NCI-H446 (cell line): Measurements from ENCODE around the gene ABCA8.
A peak's percentile ranks its signal among the peaks of the same experiment; 100 is the strongest.

Source experiments
- DNase-seq, 2 experiments: peaks; one replicate each; lab custom pipeline; 2025; lab: John Stamatoyannopoulos, UW

The ABCA8 gene

GRCh38 chr17:68942389-68942788 is 12.8 kb downstream of the ABCA8 start:
- DNase-seq = no peak

- no peak for DNase-seq
Observed at GRCh38 chr17:68941761-68942160, 13.4 kb downstream of the ABCA8 start.

GRCh38 chr17:68939195-68939594 is 16.0 kb downstream of the ABCA8 start:
- no peak for DNase-seq

GRCh38 chr17:68937890-68938514 is 17.2 kb downstream of the ABCA8 start:
- DNase-seq = no peak

- no peak for DNase-seq
Observed at GRCh38 chr17:68927516-68927915, 27.7 kb downstream of the ABCA8 start.

GRCh38 chr17:68924793-68925720 is 30.1 kb downstream of the ABCA8 start:
- DNase-seq = no peak

- DNase-seq = no peak
Observed at GRCh38 chr17:68910789-68911431, 44.3 kb downstream of the ABCA8 start.

GRCh38 chr17:68910251-68910705 is 44.9 kb downstream of the ABCA8 start:
- DNase-seq = peak in 1 of 2 experiments; percentile 65

- DNase-seq = no peak
Observed at GRCh38 chr17:68909066-68909465, 46.1 kb downstream of the ABCA8 start.

- DNase-seq = no peak
Observed at GRCh38 chr17:68908045-68908444, 47.1 kb downstream of the ABCA8 start.

GRCh38 chr17:68906638-68907037 is 48.6 kb downstream of the ABCA8 start:
- DNase-seq = peak; percentile 10 to 52

GRCh38 chr17:68903286-68903685 is 51.9 kb downstream of the ABCA8 start:
- no peak for DNase-seq

GRCh38 chr17:68897557-68897956 is 57.6 kb downstream of the ABCA8 start:
- no peak for DNase-seq

- DNase-seq = no peak
Observed at GRCh38 chr17:68892658-68893057, 62.5 kb downstream of the ABCA8 start.

GRCh38 chr17:68892193-68892592 is 63.0 kb downstream of the ABCA8 start:
- DNase-seq = no peak

GRCh38 chr17:68886401-68886800 is 68.8 kb downstream of the ABCA8 start:
- no peak for DNase-seq

- no peak for DNase-seq
Observed at GRCh38 chr17:68884888-68885287, 70.3 kb downstream of the ABCA8 start.

- peak in 1 of 2 experiments; percentile 60 for DNase-seq
Observed at GRCh38 chr17:68878226-68878885, 76.8 kb downstream of the ABCA8 start.

GRCh38 chr17:68871447-68871846 is 83.7 kb downstream of the ABCA8 start:
- no peak for DNase-seq

- DNase-seq = no peak
Observed at GRCh38 chr17:68870976-68871375, 84.2 kb downstream of the ABCA8 start.

GRCh38 chr17:68870161-68870826 is 84.9 kb downstream of the ABCA8 start:
- DNase-seq = no peak

GRCh38 chr17:68868708-68869107 is 86.5 kb downstream of the ABCA8 start:
- peak in 1 of 2 experiments; percentile 68 for DNase-seq
